HepG2 (cell line): ENCODE data around the gene MEGF11. TPM values are rescaled to one million over a fixed set of nuclear protein-coding genes. Genes with fewer than 3 reads are reported as not detected.

Experiments used
- ATAC-seq: fragments of 200-7000 bp; cut with Tn5 transposase; 3 replicates; pipeline ENCODE4 v1.9.1; 2020; ENCODE audit warnings: mild to moderate bottlenecking, moderate library complexity
- BruUV-seq: library from RNA; stranded (reverse); fragments of 400-500 nt; replicated peaks from 2 replicates; lab custom pipeline; 2021; lab: Mats Ljungman, UMichigan
- CTCF ChIA-PET: fragments of 300-600 bp; formaldehyde crosslinking; extraction: SDS; loops from one replicate; lab custom pipeline; 2021; ENCODE audit warnings: low total read pairs, inconsistent platforms, low intra/inter-chr PET ratio; lab: Yijun Ruan, JAX
- POLR2A ChIA-PET: fragments of 350-600 bp; sonication (Branson Sonifier 250); formaldehyde crosslinking; loops from one replicate; lab custom pipeline; 2020; ENCODE audit warnings: antibody characterized with exemption, inconsistent platforms; lab: Yijun Ruan, JAX
- DNase-seq: peaks from one replicate; pipeline ENCODE4 v3.0.0-alpha.2; 2015; ENCODE audit warnings: low spot score
- FAIRE-seq: peaks from 3 replicates; lab custom pipeline; 2011; peaks lifted over from hg19 to GRCh38; lab: Jason Lieb, UNC
- H2AFZ ChIP-seq: one replicate; pipeline ENCODE4 v1.6.1; 2011; ENCODE audit warnings: low read length, inconsistent platforms
- H3K27ac ChIP-seq: fragments of 300-600 bp; 3 replicates; pipeline ENCODE4 v1.8.0; 2011; ENCODE audit warnings: mixed run types, mild to moderate bottlenecking, mixed read lengths, low read length, inconsistent platforms; ENCODE audit not compliant: insufficient read depth; ENCODE audit errors: extremely low read length
- H3K27me3 ChIP-seq, 2 experiments: fragments of 200-600 bp in 1 of 2; 2 replicates in 1 of 2; 3 replicates in 1 of 2; pipeline versions ENCODE4 v1.6.0 to v1.8.0; 2011; ENCODE audit warnings: low read length in 2 of 2, mild to moderate bottlenecking in 2 of 2, moderate library complexity in 2 of 2, inconsistent platforms in 1 of 2; ENCODE audit not compliant: insufficient read depth in 2 of 2, control insufficient read depth in 1 of 2
- H3K36me3 ChIP-seq, 2 experiments: fragments of 200-600 bp in 1 of 2; replicated peaks in 1 of 2; 2 replicates in 1 of 2; 3 replicates in 1 of 2; pipeline versions ENCODE4 v1.5.1 to v1.8.0; 2011; ENCODE audit warnings: low read length in 2 of 2, inconsistent platforms in 1 of 2; ENCODE audit not compliant: insufficient read depth in 2 of 2, control insufficient read depth in 1 of 2
- H3K4me1 ChIP-seq: 2 replicates; pipeline ENCODE4 v1.5.1; 2012; ENCODE audit warnings: low read length, inconsistent platforms; ENCODE audit not compliant: insufficient read depth
- H3K4me2 ChIP-seq: 2 replicates; pipeline ENCODE4 v1.6.0; 2011; ENCODE audit warnings: low read depth, low read length, inconsistent platforms
- H3K4me3 ChIP-seq, 3 experiments: fragments of 200-600 bp in 1 of 3; sonication (generic), shearing (Covaris generic) in 1 of 3; replicated peaks in 1 of 3; 2 replicates each; pipeline ENCODE4 v1.5.1; 2011 to 2016; ENCODE audit warnings: low read length in 3 of 3, inconsistent platforms in 2 of 3, low read depth in 2 of 3, mild to moderate bottlenecking in 2 of 3, control low read depth in 1 of 3, mixed read lengths in 1 of 3; ENCODE audit not compliant: insufficient read depth in 1 of 3
- H3K79me2 ChIP-seq: one replicate; pipeline ENCODE4 v1.6.1; 2011; ENCODE audit warnings: low read length, inconsistent platforms; ENCODE audit not compliant: insufficient read depth
- H3K9ac ChIP-seq: 2 replicates; pipeline ENCODE4 v1.6.0; 2011; ENCODE audit warnings: mild to moderate bottlenecking, low read depth, low read length, inconsistent platforms; ENCODE audit not compliant: insufficient read depth
- H3K9me3 ChIP-seq: 2 replicates; pipeline ENCODE4 v1.5.1; 2012; ENCODE audit warnings: mild to moderate bottlenecking, low read length
- H4K20me1 ChIP-seq: 2 replicates; pipeline ENCODE4 v1.6.0; 2011; ENCODE audit warnings: inconsistent platforms, mild to moderate bottlenecking, low read length, moderate library complexity; ENCODE audit not compliant: insufficient read depth
- AKAP8 ChIP-seq: sonication (generic); formaldehyde crosslinking; IDR thresholded peaks from 2 replicates; pipeline ENCODE4 v1.5.1; 2020; ENCODE audit warnings: mild to moderate bottlenecking, missing genetic modification reagents
- EED ChIP-seq: sonication (generic); formaldehyde crosslinking; IDR thresholded peaks from 2 replicates; pipeline ENCODE4 v1.5.0; 2020; ENCODE audit warnings: mild to moderate bottlenecking, missing genetic modification reagents
- KDM5B ChIP-seq: sonication (generic); formaldehyde crosslinking; IDR thresholded peaks from 2 replicates; pipeline ENCODE4 v1.4.0; 2020; ENCODE audit warnings: missing genetic modification reagents, mild to moderate bottlenecking, borderline replicate concordance
- KLF6 ChIP-seq: IDR thresholded peaks from 2 replicates; pipeline ENCODE4 v1.8.0; 2016; ENCODE audit warnings: missing biosample characterization, missing genetic modification reagents
- NFE2L1 ChIP-seq: sonication (generic); formaldehyde crosslinking; IDR thresholded peaks from 2 replicates; pipeline ENCODE4 v1.4.0; 2020; ENCODE audit warnings: missing genetic modification reagents, mild to moderate bottlenecking, borderline replicate concordance
- NR2F2 ChIP-seq: IDR thresholded peaks from 2 replicates; pipeline ENCODE4 v1.6.1; 2012; ENCODE audit warnings: low read depth, inconsistent platforms, borderline replicate concordance
- SYNCRIP ChIP-seq: fragments of 200-400 bp; formaldehyde crosslinking; IDR thresholded peaks from 2 replicates; pipeline ENCODE4 v1.6.1; 2018; ENCODE audit warnings: mild to moderate bottlenecking, low read depth, low read length; ENCODE audit not compliant: insufficient read depth
- TGIF2 ChIP-seq: IDR thresholded peaks from 2 replicates; pipeline ENCODE4 v1.6.1; 2016; ENCODE audit warnings: control low read depth, missing compliant biosample characterization
- ZFAT ChIP-seq: sonication (generic); formaldehyde crosslinking; conservative IDR thresholded peaks from 2 replicates; pipeline ENCODE4 v1.8.1; 2023; ENCODE audit warnings: missing genetic modification reagents, inconsistent platforms
- ZFY ChIP-seq: sonication (generic); formaldehyde crosslinking; IDR thresholded peaks from 2 replicates; pipeline ENCODE4 v1.4.0; 2020; ENCODE audit warnings: missing genetic modification reagents
- ZMYM3 ChIP-seq: sonication (generic); formaldehyde crosslinking; IDR thresholded peaks from 2 replicates; pipeline ENCODE4 v1.5.1; 2020; ENCODE audit warnings: mild to moderate bottlenecking, missing genetic modification reagents
- ZNF101 ChIP-seq: sonication (generic); formaldehyde crosslinking; IDR thresholded peaks from 2 replicates; pipeline ENCODE4 v1.4.0; 2020; ENCODE audit warnings: mild to moderate bottlenecking, low read depth, missing genetic modification reagents, borderline replicate concordance
- ZNF589 ChIP-seq: sonication (generic); formaldehyde crosslinking; conservative IDR thresholded peaks from 2 replicates; pipeline ENCODE4 v1.8.0; 2022; ENCODE audit warnings: mild to moderate bottlenecking, moderate library complexity, missing genetic modification reagents
- ZNF614 ChIP-seq: IDR thresholded peaks from 2 replicates; pipeline ENCODE4 v1.6.1; 2018; ENCODE audit warnings: missing biosample characterization, missing genetic modification reagents, inconsistent platforms, borderline replicate concordance
- ZNF703 ChIP-seq: sonication (generic); formaldehyde crosslinking; IDR thresholded peaks from 2 replicates; pipeline ENCODE4 v1.5.1; 2020; ENCODE audit warnings: missing genetic modification reagents, mild to moderate bottlenecking, moderate library complexity, borderline replicate concordance
- WGBS: methylation state at CpG from one replicate; pipeline ENCODE4 v1.1.6; 2017; ENCODE audit warnings: low lambda C conversion rate; 5-methylcytosine and 5-hydroxymethylcytosine counted together
- in situ Hi-C: cut with HindIII; loops from 2 replicates; pipeline ENCODE4 v1.10.0; 2017; ENCODE audit warnings: low pct_unique_long_range_greater_than_20kb; ENCODE audit not compliant: extremely low pct_ligation_motif_present
- intact Hi-C: fragments of 100-400 bp; cut with micrococcal nuclease; formaldehyde crosslinking; loops from one replicate; pipeline ENCODE4 v1.10.0; 2022; ENCODE audit not compliant: unreplicated experiment
- polyA plus RNA-seq, 8 experiments: library from polyadenylated mRNA; depleted of rRNA in 3 of 8; stranded (reverse) in 7 of 8; unstranded in 1 of 8; fragments of >200 nt; fragmentation: Illumina TruSeq in 4 of 8; extraction: Trizol in 4 of 8; gene quantifications; 2 replicates each; pipeline versions ENCODE4 v1.2.1 to v1.2.3, GENCODE V29; 2011 to 2016; ENCODE audit warnings: low read depth in 4 of 8, missing spikeins in 1 of 8, mixed read lengths in 1 of 8; ENCODE audit not compliant: insufficient read depth in 1 of 8
- total RNA-seq, 5 experiments: library from RNA; depleted of rRNA; stranded (reverse); fragments of >200 nt; fragmentation: Illumina TruSeq; extraction: Trizol; gene quantifications; 2 replicates each; pipeline ENCODE4 v1.2.3, GENCODE V29; 2016; ENCODE audit warnings: low read depth in 1 of 5
- TF ChIP-seq, protein P1 (sequence below): IDR thresholded peaks from 2 replicates; pipeline ENCODE4 v1.6.1; 2012; ENCODE audit warnings: low read depth, low read length, improper control_type of control experiment
- TF ChIP-seq, protein P2 (sequence below): sonication (generic); formaldehyde crosslinking; IDR thresholded peaks from 2 replicates; pipeline ENCODE4 v1.9.0; 2022; ENCODE audit warnings: missing genetic modification reagents, mild to moderate bottlenecking, borderline replicate concordance

MEGF11 gene
- total and polyA plus RNA-seq, 2 of the 13 experiments (the other 11 are each of a cell fraction or from before 2014, with no cell fraction given), result not detected

DNA sequence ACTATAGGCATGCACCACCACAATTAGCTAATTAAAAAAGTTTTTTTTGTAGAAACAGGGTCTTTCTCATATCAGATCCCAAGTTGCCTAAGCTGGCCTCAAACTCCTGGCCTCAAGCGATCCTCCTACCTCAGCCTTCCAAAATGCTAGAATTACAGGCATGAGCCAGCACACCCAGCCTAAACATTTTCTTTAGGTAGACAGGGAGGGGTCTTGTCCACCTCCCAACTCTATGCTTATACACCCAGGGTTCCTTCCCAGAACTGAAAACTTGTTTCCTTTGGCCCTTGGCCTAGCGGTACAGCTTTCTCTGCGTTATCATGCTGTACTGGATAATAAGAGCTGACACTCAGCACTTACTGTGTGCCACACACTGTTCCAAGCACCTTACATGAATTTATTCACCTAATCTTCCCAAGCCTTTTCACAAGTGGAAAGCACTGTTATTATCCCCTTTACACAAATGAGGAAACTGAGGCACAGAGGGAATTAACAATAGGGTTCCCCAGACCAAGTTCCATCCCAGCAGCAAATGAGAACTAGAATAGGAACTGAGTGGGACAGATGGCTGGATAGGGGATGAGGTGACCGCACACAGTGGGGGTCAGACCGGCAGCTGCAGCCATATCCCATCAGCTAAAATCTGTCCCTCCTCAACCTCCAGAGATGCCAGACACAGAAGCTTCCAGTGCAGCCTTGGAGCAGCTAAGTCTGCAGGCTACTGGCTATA, 150.8 kb downstream of the MEGF11 start (continued):
- no peak for TF ChIP-seq ZMYM3 (CRISPR knock-in tag)
- no peak for TF ChIP-seq ZNF703 (CRISPR knock-in tag)
- TF ChIP-seq KDM5B, result no peak
- no peak for TF ChIP-seq SYNCRIP

DNA sequence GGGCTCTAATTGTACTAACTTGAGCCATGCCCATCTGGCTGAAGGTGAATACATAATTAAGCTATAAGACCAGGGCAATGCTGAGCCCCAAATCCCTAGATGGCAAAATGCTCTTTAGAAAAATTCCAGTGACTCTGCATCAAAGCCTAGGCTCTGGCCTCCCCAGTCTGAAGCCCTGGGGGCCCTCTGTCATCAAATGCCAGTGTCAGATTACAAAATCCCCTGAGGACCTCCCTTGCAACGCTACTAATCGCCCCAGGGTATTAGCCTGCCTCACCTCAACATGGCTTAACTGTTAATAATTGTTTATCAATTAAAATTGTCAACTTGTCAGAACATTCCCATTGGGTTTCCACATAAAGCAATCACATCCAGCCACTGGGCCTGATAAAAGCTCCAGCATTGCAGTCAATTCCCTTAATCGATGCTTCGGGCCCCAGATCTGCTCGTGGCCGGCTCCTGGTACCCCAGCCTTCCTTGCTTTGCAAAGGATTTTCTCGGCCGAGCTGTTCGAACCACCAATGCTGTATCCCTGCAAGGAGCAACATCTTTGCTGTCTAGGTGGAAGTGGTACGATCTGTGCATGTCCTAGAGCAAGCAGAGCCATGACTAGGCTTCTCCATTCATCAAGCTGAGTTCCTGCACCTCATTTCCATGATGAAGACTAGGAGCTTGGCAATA, 151.7 kb downstream of the MEGF11 start:
- no TSS peak for BruUV-seq
- CTCF ChIA-PET, result no interaction called here
- no peak for FAIRE-seq
- Histone ChIP-seq H3K27ac (no peak overlapping the region), H3K4me1 (peaks cover 2% of the 10 kb centered on the region; the same call in 1 of the 2 replicates), H2AFZ (no peak overlapping the region), H3K36me3 (no peaks in the 10 kb centered on the region), H3K4me2 (no peak overlapping the region), H3K4me3 (no peak overlapping the region), H3K9ac (no peak overlapping the region), H3K27me3 (peaks cover 3 to 28% of the 10 kb centered on the region in 2 experiments; a peak in 3 of 5 replicates), H3K79me2 (no peaks in the 10 kb centered on the region), H4K20me1 (no peaks in the 10 kb centered on the region), H3K9me3 (no peaks in the 10 kb centered on the region)
- ATAC-seq, result no peak
- in situ Hi-C loops (no loop called here), intact Hi-C loops (no loop called here)
- WGBS, result 32% methylated on average over 6 of the region's 10 CpGs
- POLR2A ChIA-PET, result no interaction called here
- no peak for DNase-seq
- no peak for TF ChIP-seq ZNF614 (CRISPR knock-in tag)
- no peak for TF ChIP-seq ZFY
- no peak for TF ChIP-seq ZFAT
- no peak for TF ChIP-seq TGIF2 (CRISPR knock-in tag)
- TF ChIP-seq KLF6, result no peak
- no peak for TF ChIP-seq NR2F2
- no peak for TF ChIP-seq ZNF589 (CRISPR knock-in tag)
- TF ChIP-seq NFE2L1 (CRISPR knock-in tag), result no peak
- TF ChIP-seq, protein P1, sequence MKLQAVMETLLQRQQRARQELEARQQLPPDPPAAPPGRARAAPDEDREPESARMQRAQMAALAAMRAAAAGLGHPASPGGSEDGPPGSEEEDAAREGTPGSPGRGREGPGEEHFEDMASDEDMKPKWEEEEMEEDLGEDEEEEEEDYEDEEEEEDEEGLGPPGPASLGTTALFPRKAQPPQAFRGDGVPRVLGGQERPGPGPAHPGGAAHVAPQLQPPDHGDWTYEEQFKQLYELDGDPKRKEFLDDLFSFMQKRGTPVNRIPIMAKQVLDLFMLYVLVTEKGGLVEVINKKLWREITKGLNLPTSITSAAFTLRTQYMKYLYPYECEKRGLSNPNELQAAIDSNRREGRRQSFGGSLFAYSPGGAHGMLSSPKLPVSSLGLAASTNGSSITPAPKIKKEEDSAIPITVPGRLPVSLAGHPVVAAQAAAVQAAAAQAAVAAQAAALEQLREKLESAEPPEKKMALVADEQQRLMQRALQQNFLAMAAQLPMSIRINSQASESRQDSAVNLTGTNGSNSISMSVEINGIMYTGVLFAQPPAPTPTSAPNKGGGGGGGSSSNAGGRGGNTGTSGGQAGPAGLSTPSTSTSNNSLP, result no peak
- TF ChIP-seq, protein P2, sequence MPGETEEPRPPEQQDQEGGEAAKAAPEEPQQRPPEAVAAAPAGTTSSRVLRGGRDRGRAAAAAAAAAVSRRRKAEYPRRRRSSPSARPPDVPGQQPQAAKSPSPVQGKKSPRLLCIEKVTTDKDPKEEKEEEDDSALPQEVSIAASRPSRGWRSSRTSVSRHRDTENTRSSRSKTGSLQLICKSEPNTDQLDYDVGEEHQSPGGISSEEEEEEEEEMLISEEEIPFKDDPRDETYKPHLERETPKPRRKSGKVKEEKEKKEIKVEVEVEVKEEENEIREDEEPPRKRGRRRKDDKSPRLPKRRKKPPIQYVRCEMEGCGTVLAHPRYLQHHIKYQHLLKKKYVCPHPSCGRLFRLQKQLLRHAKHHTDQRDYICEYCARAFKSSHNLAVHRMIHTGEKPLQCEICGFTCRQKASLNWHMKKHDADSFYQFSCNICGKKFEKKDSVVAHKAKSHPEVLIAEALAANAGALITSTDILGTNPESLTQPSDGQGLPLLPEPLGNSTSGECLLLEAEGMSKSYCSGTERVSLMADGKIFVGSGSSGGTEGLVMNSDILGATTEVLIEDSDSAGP, result no peak
- no peak for TF ChIP-seq EED (CRISPR knock-in tag)
- TF ChIP-seq AKAP8 (CRISPR knock-in tag), result no peak
- TF ChIP-seq ZNF101 (CRISPR knock-in tag), result no peak
